GM12892 (cell line): ENCODE measurements around the gene PQBP1.

ENCODE experiments used
- POLR2A ChIP-seq: IDR thresholded peaks from 2 replicates; pipeline ENCODE4 v1.6.1; 2011; ENCODE audit warnings: low read depth, low read length, control low read depth
- POLR2AphosphoS5 ChIP-seq: IDR thresholded peaks from 2 replicates; pipeline ENCODE4 v1.6.1; 2011; ENCODE audit warnings: low read depth, low read length, control low read depth
- TAF1 ChIP-seq: IDR thresholded peaks from 2 replicates; pipeline ENCODE4 v1.6.1; 2011; ENCODE audit warnings: low read depth, mild to moderate bottlenecking, control low read depth, low read length, borderline replicate concordance

- no peak for TF ChIP-seq POLR2A
- no peak for TF ChIP-seq POLR2AphosphoS5
- TF ChIP-seq TAF1 = no peak
Observed at GRCh38 chrX:48897157-48897624, 539 bp upstream of the PQBP1 start.
